DMS 273 (cell line): ENCODE data around the gene CCDC63.
A peak's percentile ranks its signal among the peaks of the same experiment; 100 is the strongest.
"Not testable (repeated sequence)": the region's sequence is repeated elsewhere in the genome, so short reads cannot be mapped to it uniquely, and the experiment has no call there.

Experiments used
- DNase-seq: peaks from one replicate; lab custom pipeline; 2025; ENCODE audit not compliant: unreplicated experiment; lab: John Stamatoyannopoulos, UW

CCDC63 gene

GRCh38 chr12:110844131-110844530 lies 2.7 kb upstream of the CCDC63 start:
- DNase-seq = no peak

DNA sequence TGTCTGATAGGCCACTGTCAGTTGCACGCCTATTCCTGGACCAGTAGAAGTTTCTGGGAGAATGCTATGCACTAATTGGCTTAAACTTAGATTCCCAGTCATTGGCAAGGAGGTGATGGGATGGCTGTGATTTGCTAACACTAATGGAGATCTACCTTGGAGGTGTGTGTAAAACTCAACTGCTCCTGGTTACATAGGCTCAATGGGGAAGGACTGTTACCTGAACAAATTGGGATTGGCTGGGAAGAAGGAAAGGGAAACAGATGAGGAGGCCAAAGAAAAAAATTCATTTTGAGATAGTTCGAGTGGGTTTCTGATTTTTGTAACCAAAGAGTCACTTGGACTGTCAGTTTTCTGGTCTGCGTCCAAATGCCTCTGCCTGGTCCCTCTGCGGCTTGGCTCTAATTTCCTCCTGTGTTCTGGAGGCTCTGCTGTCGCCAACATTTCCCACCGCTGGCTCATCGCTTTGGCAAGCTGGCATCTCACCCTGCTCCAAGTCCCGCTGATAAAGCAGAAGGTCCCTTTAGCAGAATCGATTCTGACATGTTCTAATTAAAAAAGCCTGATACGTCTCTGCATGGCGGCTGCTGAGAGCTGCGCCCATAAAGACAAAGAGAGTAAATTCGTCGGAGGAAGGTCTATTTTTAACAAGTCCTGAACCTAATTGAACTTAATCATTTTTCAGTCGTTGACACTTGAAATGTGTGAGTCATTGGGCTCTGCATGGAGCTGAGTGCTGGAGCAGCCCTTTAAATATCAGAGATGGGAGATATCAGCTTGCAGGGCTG lies 2.0 kb upstream of the CCDC63 start:
- peak; percentile 42 for DNase-seq

DNA sequence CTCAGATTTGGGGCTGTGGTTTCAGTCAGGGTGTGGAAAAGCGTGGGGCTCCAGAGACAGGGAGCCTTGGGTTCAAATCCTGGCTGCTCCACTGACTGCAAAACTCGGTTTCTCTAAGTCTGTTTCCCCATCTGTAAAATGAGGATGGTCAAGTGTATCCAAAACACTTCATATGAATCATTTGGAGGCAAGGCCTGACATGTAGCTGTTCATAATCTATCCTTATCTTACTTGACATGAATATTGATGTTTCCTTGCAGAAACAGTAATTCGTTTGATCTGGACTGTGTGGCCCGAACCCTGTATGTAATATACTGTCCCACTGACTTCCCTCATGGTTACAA lies 1.5 kb upstream of the CCDC63 start:
- DNase-seq = no peak

- peak; percentile 34 for DNase-seq
Observed at GRCh38 chr12:110848314-110848923, 1.6 kb downstream of the CCDC63 start.

DNA sequence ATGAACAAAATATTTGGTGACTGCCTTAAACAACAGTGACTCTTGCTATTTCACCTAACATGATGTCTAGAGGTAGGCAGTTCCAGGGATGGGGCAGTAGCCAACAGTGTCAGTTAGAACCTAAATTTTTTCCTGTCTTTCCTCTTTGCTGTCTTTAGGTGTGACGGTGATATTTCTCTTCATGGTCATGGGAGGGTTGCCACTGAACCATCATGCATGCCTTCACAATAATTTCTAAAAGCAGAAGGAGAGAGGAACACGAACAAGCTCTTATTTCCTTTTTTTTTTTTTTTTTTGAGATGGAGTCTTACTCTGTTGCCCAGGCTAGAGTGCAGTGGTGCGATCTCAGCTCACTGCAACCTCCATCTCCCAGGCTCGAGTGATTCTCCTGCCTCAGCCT lies 2.4 kb downstream of the CCDC63 start:
- no peak for DNase-seq

- no peak for DNase-seq
Observed at GRCh38 chr12:110849748-110850403, 3.1 kb downstream of the CCDC63 start.

GRCh38 chr12:110850762-110851161 lies 4.0 kb downstream of the CCDC63 start:
- DNase-seq = no peak

GRCh38 chr12:110853836-110854235 lies 7.0 kb downstream of the CCDC63 start:
- peak; percentile 75 for DNase-seq

GRCh38 chr12:110856542-110856941 lies 9.8 kb downstream of the CCDC63 start:
- DNase-seq = peak; percentile 56

GRCh38 chr12:110857528-110857927 lies 10.7 kb downstream of the CCDC63 start:
- no peak for DNase-seq

DNA sequence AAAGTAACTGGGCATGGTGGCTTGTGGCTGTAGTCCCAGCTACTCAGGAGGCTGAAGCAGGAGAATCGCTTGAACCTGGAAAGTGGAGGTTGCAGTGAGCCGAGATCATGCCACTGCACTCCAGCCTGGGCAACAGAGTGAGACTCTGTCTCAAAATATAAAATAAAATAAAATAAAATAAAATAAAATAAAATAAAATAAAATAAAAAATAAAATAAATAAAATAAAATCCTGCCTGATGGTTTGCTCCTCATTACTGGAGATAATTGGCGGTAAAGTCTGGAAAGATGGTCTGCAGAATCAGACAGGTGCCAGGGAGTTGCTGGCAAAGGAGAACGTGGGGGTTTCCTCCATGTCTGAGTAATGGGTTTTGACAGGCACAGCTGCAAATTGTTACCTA lies 11.2 kb downstream of the CCDC63 start:
- DNase-seq = not testable (repeated sequence)

GRCh38 chr12:110858848-110859247 lies 12.1 kb downstream of the CCDC63 start:
- peak; percentile 9 for DNase-seq

DNA sequence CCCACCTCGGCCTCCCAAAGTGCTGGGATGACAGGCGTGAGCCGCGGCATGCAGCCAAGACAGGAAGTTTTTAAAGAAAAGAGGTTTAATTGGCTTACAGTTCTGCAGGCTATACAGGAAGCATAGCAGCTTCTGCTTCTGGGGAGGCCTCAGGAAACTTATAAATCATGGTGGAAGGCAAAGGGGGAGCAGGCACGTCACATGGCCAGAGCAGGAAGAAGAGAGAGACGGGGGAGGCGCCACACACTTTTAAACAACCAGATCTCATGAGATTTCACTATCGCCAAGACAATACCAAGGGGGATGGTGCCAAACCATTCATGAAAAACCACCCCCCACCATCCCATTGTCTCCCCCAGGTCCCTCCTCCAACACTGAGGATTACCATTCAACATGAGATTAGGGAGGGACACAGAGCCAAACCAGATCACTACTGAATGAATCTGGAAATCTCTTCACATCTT lies 14.1 kb downstream of the CCDC63 start:
- no peak for DNase-seq

GRCh38 chr12:110861729-110862128 lies 14.9 kb downstream of the CCDC63 start:
- no peak for DNase-seq

- DNase-seq = no peak
Observed at GRCh38 chr12:110862329-110862728, 15.5 kb downstream of the CCDC63 start.

DNA sequence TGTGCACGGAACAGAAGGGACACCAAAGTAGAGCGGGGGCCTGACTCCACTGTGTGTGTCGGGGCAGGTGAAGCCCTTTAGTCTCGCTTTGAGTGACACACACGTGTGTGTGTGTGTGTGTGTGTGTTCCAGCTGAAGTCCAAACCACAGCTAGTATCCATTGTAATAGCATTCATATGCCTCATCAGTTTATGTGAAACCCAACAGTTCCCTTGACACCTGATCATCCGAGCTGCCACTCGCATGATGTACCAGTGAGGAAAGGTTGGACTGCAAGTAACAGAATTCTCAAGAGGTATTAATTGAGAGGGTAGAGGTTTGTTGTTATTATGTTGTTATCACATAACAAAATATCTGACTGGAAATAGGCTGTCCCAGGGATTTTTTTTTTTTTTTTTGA lies 16.4 kb downstream of the CCDC63 start:
- no peak for DNase-seq

GRCh38 chr12:110865521-110865920 lies 18.7 kb downstream of the CCDC63 start:
- no peak for DNase-seq

DNA sequence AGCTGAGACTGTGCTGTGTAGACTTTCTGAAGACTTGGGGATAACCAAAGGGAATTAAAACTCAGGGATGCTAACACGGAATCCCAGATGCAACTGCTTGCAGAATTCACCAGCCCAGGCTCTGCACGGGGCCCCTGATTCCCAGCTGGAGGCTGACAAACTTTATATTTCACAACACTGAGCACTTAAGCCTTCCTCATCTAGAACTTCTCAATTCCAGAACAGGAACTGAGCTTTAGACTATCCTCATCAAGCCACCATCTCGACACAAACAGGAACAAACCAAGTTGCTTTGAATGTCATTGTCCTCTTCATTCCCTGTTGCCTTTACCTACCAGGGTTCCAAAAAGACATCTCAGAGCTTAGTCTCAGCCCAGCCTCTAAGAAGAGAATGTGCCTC lies 22.2 kb downstream of the CCDC63 start:
- no peak for DNase-seq

- DNase-seq = no peak
Observed at GRCh38 chr12:110869803-110870202, 23.0 kb downstream of the CCDC63 start.

DNA sequence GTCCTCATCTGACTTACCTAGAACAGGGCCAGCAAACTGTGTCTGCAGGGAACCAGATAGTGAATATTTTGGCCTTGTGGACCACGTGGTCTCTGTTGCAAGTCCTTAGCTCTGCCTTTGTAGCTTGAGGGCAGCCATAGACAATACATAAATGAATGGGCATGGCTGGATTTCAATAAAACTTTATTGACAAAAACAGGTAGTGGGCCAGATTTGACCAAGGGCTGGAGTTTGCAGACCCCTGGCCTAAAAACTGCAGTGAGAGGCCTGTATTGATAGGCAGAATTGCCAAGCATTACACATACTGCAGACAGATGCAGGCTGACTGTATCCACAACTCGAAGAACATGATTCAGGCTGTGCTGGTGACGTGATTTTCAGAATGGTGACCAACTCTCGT lies 25.3 kb downstream of the CCDC63 start:
- DNase-seq = no peak

DNA sequence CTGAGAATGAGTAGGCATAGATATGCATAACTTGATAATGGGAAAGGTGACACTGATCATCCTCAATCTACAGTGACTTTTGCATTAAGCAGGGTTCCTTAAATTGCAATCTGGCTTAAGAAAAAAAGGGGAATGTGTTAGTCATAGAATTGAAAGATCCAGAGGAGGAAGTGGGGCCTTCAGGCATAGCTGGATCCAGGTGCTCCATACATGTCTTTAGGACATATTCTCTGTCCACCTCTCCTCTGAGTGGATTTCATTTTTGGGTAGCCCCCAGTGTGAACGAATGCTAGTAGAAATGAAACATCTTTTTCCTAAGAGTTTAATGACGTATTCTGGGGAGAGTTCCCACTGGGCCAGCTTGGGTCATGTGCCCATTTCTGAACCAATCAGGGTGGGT lies 27.6 kb downstream of the CCDC63 start:
- DNase-seq = no peak

- no peak for DNase-seq
Observed at GRCh38 chr12:110874781-110875180, 28.0 kb downstream of the CCDC63 start.
